Osteoblast (primary cell): ENCODE measurements around the gene B4GALT5. TPM values are rescaled to one million over a fixed set of nuclear protein-coding genes. Genes with fewer than 3 reads are reported as not detected.
"Not testable (repeated sequence)": the region's sequence is repeated elsewhere in the genome, so short reads cannot be mapped to it uniquely, and the experiment has no call there.

Experiments used
- DNase-seq: peaks from one replicate; pipeline ENCODE4 v3.0.0; 2011; ENCODE audit warnings: low spot score, mixed read lengths; ENCODE audit not compliant: insufficient read length; ENCODE audit errors: missing footprints
- H2AFZ ChIP-seq: 2 replicates; pipeline ENCODE4 v1.6.0; 2011; ENCODE audit warnings: mild to moderate bottlenecking, low read length
- H3K27ac ChIP-seq: 2 replicates; pipeline ENCODE4 v1.5.1; 2011; ENCODE audit warnings: mild to moderate bottlenecking, low read depth, low read length, moderate library complexity
- H3K27me3 ChIP-seq: 2 replicates; pipeline ENCODE4 v1.6.0; 2012; ENCODE audit warnings: mild to moderate bottlenecking, control low read depth, inconsistent platforms, low read length, moderate library complexity; ENCODE audit not compliant: insufficient read depth
- H3K36me3 ChIP-seq: 2 replicates; pipeline ENCODE4 v1.5.1; 2011; ENCODE audit warnings: mild to moderate bottlenecking, low read length, control low read depth, moderate library complexity; ENCODE audit not compliant: insufficient read depth
- H3K4me1 ChIP-seq: 2 replicates; pipeline ENCODE4 v1.5.1; 2011; ENCODE audit warnings: mild to moderate bottlenecking, low read length, control low read depth, moderate library complexity; ENCODE audit not compliant: insufficient read depth
- H3K4me2 ChIP-seq: 2 replicates; pipeline ENCODE4 v1.6.0; 2011; ENCODE audit warnings: mild to moderate bottlenecking, low read length; ENCODE audit not compliant: insufficient read depth
- H3K4me3 ChIP-seq: fragments of 200-600 bp; sonication (generic); 3 replicates; pipeline ENCODE4 v1.5.1; 2012; ENCODE audit warnings: mild to moderate bottlenecking, low read length, inconsistent platforms; ENCODE audit not compliant: insufficient read depth
- H3K79me2 ChIP-seq: 2 replicates; pipeline ENCODE4 v1.6.0; 2012; ENCODE audit warnings: mild to moderate bottlenecking, low read length, control low read depth, inconsistent platforms; ENCODE audit not compliant: insufficient read depth
- H3K9me3 ChIP-seq: 2 replicates; pipeline ENCODE4 v1.5.1; 2011; ENCODE audit warnings: low read depth, low read length, control low read depth
- H4K20me1 ChIP-seq: 2 replicates; pipeline ENCODE4 v1.6.0; 2012; ENCODE audit warnings: mild to moderate bottlenecking, low read length, control low read depth; ENCODE audit not compliant: insufficient read depth
- CTCF ChIP-seq: IDR thresholded peaks from 2 replicates; pipeline ENCODE4 v1.5.1; 2011; ENCODE audit warnings: mild to moderate bottlenecking, low read depth, low read length, moderate library complexity; ENCODE audit errors: extremely low read depth
- total RNA-seq: library from RNA; depleted of rRNA; stranded (reverse); fragments of >200 nt; gene quantifications from 2 replicates; pipeline ENCODE4 v1.2.3, GENCODE V29; 2012

B4GALT5 gene
- total RNA-seq, 1 donor = 35.8 TPM

DNA sequence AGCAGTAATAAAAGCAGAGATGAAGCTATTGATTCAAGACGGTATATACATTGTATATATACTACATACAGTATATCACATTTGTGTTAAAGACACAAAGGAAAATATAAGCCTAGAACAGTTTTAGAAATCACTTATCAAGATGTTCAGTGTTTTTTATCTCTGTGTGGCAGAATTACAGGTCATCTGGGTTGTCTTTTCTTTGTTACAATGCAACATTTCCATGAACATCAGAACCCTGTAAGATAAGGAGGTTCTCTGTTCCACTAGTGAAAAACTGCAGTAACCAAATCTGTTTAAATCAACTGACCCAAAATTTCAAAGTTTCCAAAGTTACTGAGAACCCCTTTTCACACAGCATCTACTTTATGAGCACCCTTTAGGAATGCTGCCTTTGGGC, 42.2 kb downstream of the B4GALT5 start:
- TF ChIP-seq CTCF = no peak
- Histone ChIP-seq H3K4me3 (no peak overlapping the region), H3K4me1 (peaks cover 48% of the 10 kb centered on the region), H2AFZ (no peak overlapping the region), H3K9me3 (no peaks in the 10 kb centered on the region), H3K4me2 (no peak overlapping the region), H3K79me2 (peaks cover 86% of the 10 kb centered on the region), H3K27ac (no peak overlapping the region), H3K27me3 (no peaks in the 10 kb centered on the region), H4K20me1 (peaks cover 31% of the 10 kb centered on the region), H3K36me3 (no peaks in the 10 kb centered on the region)
- no peak for DNase-seq

DNA sequence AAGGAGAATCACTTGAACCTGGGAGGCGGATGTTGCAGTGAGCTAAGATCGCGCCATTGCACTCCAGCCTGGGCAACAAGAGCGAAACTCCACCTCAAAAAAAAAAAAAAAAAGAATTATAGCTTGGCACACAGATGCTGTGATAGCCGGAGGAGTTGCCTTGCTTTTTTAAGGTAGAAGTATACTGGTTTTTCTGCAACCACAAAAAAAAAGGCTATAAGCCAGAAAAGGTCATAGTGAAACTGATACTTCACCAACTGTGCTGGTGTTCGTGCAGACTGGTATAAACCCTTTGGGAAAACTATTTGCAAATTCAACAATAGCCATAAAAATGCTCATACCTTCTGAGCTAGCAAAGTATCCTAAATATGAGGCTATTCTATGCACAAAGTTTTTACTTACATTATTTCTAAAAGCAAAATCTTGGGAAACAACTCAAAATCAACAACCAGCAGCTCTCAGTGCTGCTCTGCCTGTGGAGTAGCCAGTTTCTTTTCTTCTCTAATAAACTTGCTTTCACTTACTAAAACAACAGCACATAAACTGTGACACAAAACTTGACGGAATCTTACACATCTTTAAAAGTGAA, 44.0 kb downstream of the B4GALT5 start:
- peaks cover 43% of the 10 kb centered on the region for H4K20me1 ChIP-seq

GRCh38 chr20:49668878-49669195, 44.8 kb downstream of the B4GALT5 start:
- Histone ChIP-seq H3K79me2 (peaks cover 87% of the 10 kb centered on the region), H4K20me1 (peaks cover 50% of the 10 kb centered on the region), H3K4me1 (peaks cover 26% of the 10 kb centered on the region)
- H3K27ac ChIP-seq, H3K4me3 ChIP-seq, H2AFZ ChIP-seq, H3K36me3 ChIP-seq, H3K9me3 ChIP-seq, H3K27me3 ChIP-seq, H3K4me2 ChIP-seq, DNase-seq: not testable (repeated sequence)

More for the DNA sequence above, 44.0 kb downstream of the B4GALT5 start:
- Histone ChIP-seq H3K4me2 (peak overlapping the region; percentile 55), H3K27ac (peak overlapping the region; percentile 58), H3K36me3 (no peaks in the 10 kb centered on the region), H3K9me3 (no peaks in the 10 kb centered on the region), H3K4me1 (peaks cover 31% of the 10 kb centered on the region), H2AFZ (no peak overlapping the region), H3K27me3 (no peaks in the 10 kb centered on the region), H3K4me3 (peak overlapping the region; percentile 7), H3K79me2 (peaks cover 85% of the 10 kb centered on the region)
- no peak for DNase-seq
- TF ChIP-seq CTCF = no peak

GRCh38 chr20:49668181-49668877, 45.3 kb downstream of the B4GALT5 start:
- peaks cover 86% of the 10 kb centered on the region for H3K79me2 ChIP-seq
- no peaks in the 10 kb centered on the region for H3K27me3 ChIP-seq
- H2AFZ ChIP-seq = no peak overlapping the region

More at GRCh38 chr20:49668181-49668877, 45.3 kb downstream of the B4GALT5 start:
- no peak for DNase-seq
- no peaks in the 10 kb centered on the region for H3K36me3 ChIP-seq
- no peak overlapping the region for H3K4me2 ChIP-seq
- H3K9me3 ChIP-seq = no peaks in the 10 kb centered on the region
- H3K27ac ChIP-seq = no peak overlapping the region
- H3K4me1 ChIP-seq = peaks cover 26% of the 10 kb centered on the region
- H3K4me3 ChIP-seq = no peak overlapping the region
- peaks cover 50% of the 10 kb centered on the region for H4K20me1 ChIP-seq
- TF ChIP-seq CTCF = no peak
